ENCODE results near the gene ZFYVE28. TPM values are rescaled to one million over a fixed set of nuclear protein-coding genes. Genes with fewer than 3 reads are reported as not detected.
A peak's percentile ranks its signal among the peaks of the same experiment; 100 is the strongest.

The ZFYVE28 gene
- total RNA-seq, 2 experiments from 2014 or later, result 6.1 to 6.3 TPM

DNA sequence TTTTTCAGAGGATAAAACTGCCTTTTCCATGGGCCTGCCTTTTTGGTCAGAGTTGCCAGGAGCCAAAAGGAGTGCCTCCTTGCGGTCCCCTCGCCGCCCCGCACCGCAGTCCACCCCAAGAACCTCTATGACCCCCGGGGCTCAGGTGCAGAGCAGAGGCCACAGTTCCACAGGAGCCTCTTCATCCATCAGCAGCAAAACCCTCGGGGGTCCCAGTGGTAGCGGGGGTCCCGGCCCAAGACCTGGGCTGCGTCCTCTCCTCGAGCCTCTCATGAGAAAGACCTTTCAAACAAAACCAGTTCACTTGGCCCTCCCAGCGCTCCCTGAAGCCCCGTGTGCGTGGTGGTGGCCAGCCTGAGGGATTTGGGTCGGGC, 16.8 kb downstream of the ZFYVE28 start:
- ChIA-PET POLR2A (interaction anchor here (0.6 to 3.3 kb wide), 3 partner anchors 11 to 160 kb away, joined by 3 to 19 read pairs (median 4); partner anchors contain the start of genes HAUS3 and POLN), CTCF (interaction anchor here (1.8 to 2.1 kb wide), 2 partner anchors 8 to 10 kb away, joined by 6 to 19 read pairs; no protein-coding TSS in a partner anchor)
- ATAC-seq (no peak), DNase-seq (no peak)
- Mint-ChIP-seq H3K9me3 (ENCODE audit: insufficient read depth) (no peaks in the 10 kb centered on the region), H3K27me3 (ENCODE audit: low read depth) (peaks cover 15% of the 10 kb centered on the region), H3K36me3 (ENCODE audit: low read depth) (no peaks in the 10 kb centered on the region), H3K4me1 (ENCODE audit: low read depth) (peaks cover 18% of the 10 kb centered on the region), H3K4me3 (no peak overlapping the region), H3K27ac (no peak overlapping the region)

DNA sequence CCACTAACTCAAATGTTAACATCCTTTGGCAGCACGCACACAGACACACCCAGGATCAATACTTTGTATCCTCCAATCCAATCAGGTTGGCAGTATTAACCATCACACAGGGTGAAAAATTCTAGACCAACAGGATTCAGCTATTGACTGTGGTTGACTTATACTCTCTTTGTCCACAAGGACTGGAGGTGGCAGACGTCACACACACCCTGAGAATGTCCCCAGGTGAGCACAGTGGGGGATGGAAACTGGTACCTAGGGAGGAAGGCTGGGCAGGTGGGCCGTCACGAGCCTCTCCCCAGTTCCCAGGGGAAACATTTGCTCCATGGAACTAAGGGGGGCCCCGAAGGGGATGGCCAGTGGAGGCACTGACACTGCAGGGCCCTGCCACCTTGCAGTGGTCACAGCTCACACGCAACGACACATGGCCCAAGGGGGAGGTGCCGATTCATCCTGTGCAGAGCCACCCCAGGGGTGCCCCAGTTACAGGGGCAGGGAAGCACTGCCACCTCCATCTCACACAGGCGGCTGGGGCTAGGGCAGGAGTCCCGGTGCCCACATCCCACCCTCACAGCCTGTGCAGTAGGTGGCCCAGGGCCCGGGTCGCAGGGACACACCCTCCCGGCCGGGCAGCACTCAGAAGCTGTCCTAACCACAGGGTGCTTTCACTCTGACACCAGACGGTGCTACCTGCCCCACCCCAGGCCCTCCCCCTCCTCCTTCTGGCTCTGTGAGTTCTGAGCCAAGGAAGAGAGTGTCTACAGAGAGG, 17.4 kb downstream of the ZFYVE28 start:
- H3K27me3 Mint-ChIP-seq (ENCODE audit: low read depth), result peaks cover 15% of the 10 kb centered on the region
- ChIA-PET POLR2A (interaction anchor here (3.3 kb wide), 1 partner anchor 11 kb away, joined by 19 read pairs; no protein-coding TSS in a partner anchor), CTCF (interaction anchor here (1.8 kb wide), 1 partner anchor 11 kb away, joined by 19 read pairs; no protein-coding TSS in a partner anchor)
- peaks cover 18% of the 10 kb centered on the region for H3K4me1 Mint-ChIP-seq (ENCODE audit: low read depth)
- DNase-seq (no peak), ATAC-seq (no peak)
- H3K4me3 Mint-ChIP-seq, result no peak overlapping the region
- no peaks in the 10 kb centered on the region for H3K36me3 Mint-ChIP-seq (ENCODE audit: low read depth)
- H3K27ac Mint-ChIP-seq, result no peak overlapping the region
- no peaks in the 10 kb centered on the region for H3K9me3 Mint-ChIP-seq (ENCODE audit: insufficient read depth)

GRCh38 chr4:2399631-2400190, 18.7 kb downstream of the ZFYVE28 start:
- CTCF ChIA-PET, result interaction anchor here (1.3 kb wide), 1 partner anchor 13 kb away, joined by 8 read pairs; no protein-coding TSS in a partner anchor

DNA sequence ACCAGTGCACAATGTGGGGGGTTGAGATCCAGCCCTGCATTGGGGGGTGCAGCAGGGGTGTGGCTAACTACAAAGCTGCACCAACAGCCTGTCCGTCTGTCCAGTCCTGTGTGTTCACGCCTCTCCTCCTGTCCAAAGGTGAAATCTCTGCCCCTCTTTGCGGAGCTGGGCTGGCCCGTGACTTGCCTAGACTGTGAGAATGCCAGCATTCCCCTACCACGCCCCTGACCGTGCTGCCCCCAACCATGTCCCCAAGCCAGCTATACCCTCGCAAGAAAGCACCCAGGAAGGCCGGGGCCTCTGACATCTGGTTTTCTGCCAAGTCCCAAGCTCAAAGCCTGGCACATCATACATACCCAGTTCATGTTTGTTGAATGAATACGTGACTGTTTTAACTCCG, 19.2 kb downstream of the ZFYVE28 start:
- ATAC-seq (no peak), DNase-seq (no peak)
- no peak overlapping the region for H3K27ac Mint-ChIP-seq
- ChIA-PET POLR2A (no interaction called here), CTCF (interaction anchor here (1.3 kb wide), 1 partner anchor 13 kb away, joined by 8 read pairs; no protein-coding TSS in a partner anchor)
- H3K9me3 Mint-ChIP-seq (ENCODE audit: insufficient read depth), result no peaks in the 10 kb centered on the region
- H3K4me3 Mint-ChIP-seq, result no peak overlapping the region
- H3K27me3 Mint-ChIP-seq (ENCODE audit: low read depth), result peaks cover 14% of the 10 kb centered on the region
- peaks cover 25% of the 10 kb centered on the region for H3K4me1 Mint-ChIP-seq (ENCODE audit: low read depth)
- no peaks in the 10 kb centered on the region for H3K36me3 Mint-ChIP-seq (ENCODE audit: low read depth)

More at GRCh38 chr4:2399631-2400190, 18.7 kb downstream of the ZFYVE28 start:
- ATAC-seq (no peak), DNase-seq (no peak)
- Mint-ChIP-seq H3K36me3 (ENCODE audit: low read depth) (no peaks in the 10 kb centered on the region), H3K27ac (no peak overlapping the region), H3K9me3 (ENCODE audit: insufficient read depth) (no peaks in the 10 kb centered on the region), H3K4me3 (no peak overlapping the region), H3K4me1 (ENCODE audit: low read depth) (peaks cover 20% of the 10 kb centered on the region), H3K27me3 (ENCODE audit: low read depth) (peaks cover 15% of the 10 kb centered on the region)
- POLR2A ChIA-PET, result no interaction called here

DNA sequence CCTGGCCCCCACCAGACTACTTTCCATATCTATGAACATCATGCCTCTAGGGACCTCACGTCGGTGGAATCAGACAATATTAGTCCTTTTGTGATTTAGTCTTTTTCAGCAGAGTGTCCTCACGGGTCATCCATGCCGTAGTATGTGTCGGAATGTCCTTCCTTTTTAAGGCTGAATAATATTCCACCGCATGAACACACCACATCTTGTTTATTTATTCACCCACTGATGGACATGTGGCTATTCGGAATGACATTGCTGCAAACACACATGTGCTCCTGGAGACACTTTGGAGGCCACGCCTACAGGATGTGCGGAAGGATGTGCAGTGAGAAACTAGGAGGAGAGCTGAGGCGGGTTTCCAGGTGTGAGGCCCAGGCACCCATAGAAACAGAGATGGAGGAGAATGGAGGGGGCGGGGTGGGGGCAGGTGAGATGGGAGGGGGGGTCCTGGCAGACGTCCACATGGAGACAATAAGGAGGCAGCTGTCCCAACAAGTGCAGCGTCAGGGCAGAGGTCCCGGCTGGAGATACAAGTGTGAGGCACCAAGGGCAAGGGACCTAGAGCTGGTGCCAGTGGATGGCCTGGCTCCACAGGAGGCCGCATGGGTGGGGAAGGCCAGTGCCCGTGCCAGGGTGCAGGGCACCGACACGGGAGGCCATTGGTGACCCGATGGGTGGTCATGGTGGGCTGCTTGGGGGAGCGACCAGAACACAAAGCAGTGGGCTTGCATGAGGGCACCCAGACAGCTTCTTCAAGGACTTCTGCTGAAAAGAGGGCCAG, 20.7 kb downstream of the ZFYVE28 start:
- H3K4me1 Mint-ChIP-seq (ENCODE audit: low read depth), result peaks cover 31% of the 10 kb centered on the region
- POLR2A ChIA-PET, result interaction anchor here (0.6 kb wide), 1 partner anchor 104 kb away, joined by 3 read pairs; no protein-coding TSS in a partner anchor

GRCh38 chr4:2396781-2397368, 21.6 kb downstream of the ZFYVE28 start:
- H3K27ac Mint-ChIP-seq, result no peak overlapping the region
- H3K27me3 Mint-ChIP-seq (ENCODE audit: low read depth), result peaks cover 25% of the 10 kb centered on the region
- CTCF ChIA-PET, result no interaction called here

More for the DNA sequence above, 20.7 kb downstream of the ZFYVE28 start:
- H3K27ac Mint-ChIP-seq, result no peak overlapping the region
- H3K27me3 Mint-ChIP-seq (ENCODE audit: low read depth), result peaks cover 23% of the 10 kb centered on the region
- no peaks in the 10 kb centered on the region for H3K36me3 Mint-ChIP-seq (ENCODE audit: low read depth)
- H3K9me3 Mint-ChIP-seq (ENCODE audit: insufficient read depth), result no peaks in the 10 kb centered on the region
- no peak for DNase-seq
- CTCF ChIA-PET, result interaction anchor here (0.8 kb wide), 1 partner anchor 15 kb away, joined by 3 read pairs; no protein-coding TSS in a partner anchor
- no peak for ATAC-seq
- H3K4me3 Mint-ChIP-seq, result no peak overlapping the region

DNA sequence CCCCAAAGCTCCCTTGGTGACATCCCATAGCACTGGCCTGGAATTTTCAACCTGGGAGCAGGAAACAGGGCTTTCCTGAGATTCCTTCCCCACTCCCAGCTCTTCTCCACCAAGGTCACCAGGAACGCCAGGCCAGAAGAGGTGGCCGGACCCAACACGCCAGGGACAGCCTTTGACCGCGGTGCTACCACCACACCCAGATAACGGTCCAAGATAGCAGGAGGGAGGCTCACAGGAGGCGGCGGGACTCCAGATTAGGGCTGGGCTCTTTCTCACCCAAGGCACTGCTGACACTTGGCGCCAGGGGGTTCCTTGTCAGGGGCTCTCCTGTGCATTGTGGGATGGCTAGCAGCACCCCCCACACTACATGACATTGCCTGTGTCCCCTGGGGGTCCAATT, 22.9 kb downstream of the ZFYVE28 start:
- Mint-ChIP-seq H3K27ac (no peak overlapping the region), H3K36me3 (ENCODE audit: low read depth) (no peaks in the 10 kb centered on the region), H3K27me3 (ENCODE audit: low read depth) (peaks cover 26% of the 10 kb centered on the region), H3K4me3 (no peak overlapping the region), H3K9me3 (ENCODE audit: insufficient read depth) (no peaks in the 10 kb centered on the region), H3K4me1 (ENCODE audit: low read depth) (peaks cover 19% of the 10 kb centered on the region)
- CTCF ChIA-PET, result no interaction called here
- ATAC-seq, result no peak
- DNase-seq, result no peak
- POLR2A ChIA-PET, result no interaction called here

More at GRCh38 chr4:2396781-2397368, 21.6 kb downstream of the ZFYVE28 start:
- Mint-ChIP-seq H3K4me3 (no peak overlapping the region), H3K4me1 (ENCODE audit: low read depth) (peaks cover 22% of the 10 kb centered on the region), H3K36me3 (ENCODE audit: low read depth) (no peaks in the 10 kb centered on the region), H3K9me3 (ENCODE audit: insufficient read depth) (no peaks in the 10 kb centered on the region)
- no peak for DNase-seq
- no peak for ATAC-seq
- POLR2A ChIA-PET, result no interaction called here

DNA sequence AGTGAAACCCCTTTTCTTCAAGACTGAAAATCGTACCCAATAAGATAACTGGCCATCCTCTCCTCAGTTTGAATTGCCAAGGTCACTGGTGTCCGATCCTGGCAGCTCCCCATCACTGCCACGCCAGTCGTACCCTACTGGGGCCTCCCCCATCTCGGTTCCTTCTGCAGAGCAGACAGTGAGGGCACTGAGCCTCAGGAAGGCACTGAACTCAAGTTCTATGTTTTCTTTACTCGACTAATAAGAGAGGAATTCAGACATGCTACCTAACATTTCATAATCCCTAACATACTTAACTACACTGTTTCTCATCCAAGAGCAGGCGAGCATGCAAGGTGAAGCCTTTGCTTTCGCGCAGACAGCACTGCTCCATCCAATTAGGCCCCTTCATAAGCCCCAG, 23.4 kb downstream of the ZFYVE28 start:
- no peak overlapping the region for H3K4me3 Mint-ChIP-seq
- peaks cover 23% of the 10 kb centered on the region for H3K4me1 Mint-ChIP-seq (ENCODE audit: low read depth)
- no peaks in the 10 kb centered on the region for H3K9me3 Mint-ChIP-seq (ENCODE audit: insufficient read depth)
- H3K27me3 Mint-ChIP-seq (ENCODE audit: low read depth), result peaks cover 26% of the 10 kb centered on the region
- ChIA-PET CTCF (no interaction called here), POLR2A (interaction anchor here (0.6 kb wide), 1 partner anchor 290 kb away, joined by 3 read pairs; no protein-coding TSS in a partner anchor)
- ATAC-seq, result no peak
- H3K27ac Mint-ChIP-seq, result no peak overlapping the region
- no peak for DNase-seq
- H3K36me3 Mint-ChIP-seq (ENCODE audit: low read depth), result no peaks in the 10 kb centered on the region

- Mint-ChIP-seq H3K27ac (no peak overlapping the region), H3K4me3 (no peak overlapping the region), H3K9me3 (ENCODE audit: insufficient read depth) (no peaks in the 10 kb centered on the region), H3K27me3 (ENCODE audit: low read depth) (peaks cover 29% of the 10 kb centered on the region), H3K4me1 (ENCODE audit: low read depth) (peaks cover 24% of the 10 kb centered on the region), H3K36me3 (ENCODE audit: low read depth) (no peaks in the 10 kb centered on the region)
- ChIA-PET POLR2A (interaction anchor here (0.6 kb wide), 1 partner anchor 290 kb away, joined by 3 read pairs; no protein-coding TSS in a partner anchor), CTCF (interaction anchor here (1.6 kb wide), 1 partner anchor 18 kb away, joined by 5 read pairs; no protein-coding TSS in a partner anchor)
- DNase-seq (no peak), ATAC-seq (no peak)
Measured at GRCh38 chr4:2394528-2394927, 23.9 kb downstream of the ZFYVE28 start.

DNA sequence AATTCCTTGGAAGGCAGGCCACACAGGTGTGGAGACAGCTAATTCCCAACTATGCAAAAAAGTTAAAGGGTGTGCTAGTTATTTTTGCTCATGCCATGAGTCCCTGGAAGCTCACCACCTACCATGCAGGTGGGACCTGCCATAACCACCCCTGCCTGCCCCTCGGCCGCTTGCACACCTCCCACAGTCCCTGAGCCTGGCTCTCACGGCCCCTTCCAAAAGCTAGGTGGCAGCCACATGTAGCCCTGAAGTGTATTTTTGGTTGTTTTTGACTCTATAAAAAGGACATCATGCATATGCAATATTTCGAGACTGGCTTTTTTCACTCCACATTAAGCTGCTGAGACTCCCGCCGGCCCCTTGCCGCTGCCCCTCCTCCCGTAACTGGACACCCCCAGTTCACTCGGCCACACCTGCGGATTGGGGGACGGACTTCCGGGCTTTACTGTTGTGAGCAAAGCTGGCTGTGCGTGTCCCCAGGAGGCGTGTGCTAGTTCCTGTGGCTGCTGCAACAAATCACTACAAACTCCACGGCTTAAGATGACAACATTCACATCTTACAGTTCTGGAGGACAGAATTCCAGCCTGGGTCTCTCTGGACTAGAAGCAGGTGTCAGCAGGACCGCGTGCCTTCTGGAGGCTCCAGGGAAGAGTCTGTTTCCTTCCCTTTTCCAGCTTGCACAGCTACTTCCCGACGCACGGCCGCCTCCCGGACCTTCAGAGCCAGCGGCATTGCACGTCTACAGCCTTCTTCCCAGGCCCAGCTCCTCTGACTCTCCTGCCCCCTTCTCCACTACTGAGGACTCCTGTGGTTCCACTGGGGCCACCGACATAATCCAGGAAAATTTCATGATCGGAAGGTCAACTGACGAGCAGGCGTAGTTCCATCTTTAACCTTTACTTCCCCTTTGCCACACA, 24.8 kb downstream of the ZFYVE28 start:
- ChIA-PET CTCF (interaction anchor here (1.1 to 1.6 kb wide), 3 partner anchors 9 to 22 kb away, joined by 5 to 6 read pairs (median 5); no protein-coding TSS in a partner anchor), POLR2A (interaction anchor here (0.6 to 1.0 kb wide), 3 partner anchors 19 to 385 kb away, joined by 3 read pairs; partner anchors contain the start of gene NELFA)
- Mint-ChIP-seq H3K4me1 (ENCODE audit: low read depth) (peaks cover 27% of the 10 kb centered on the region), H3K27me3 (ENCODE audit: low read depth) (peaks cover 30% of the 10 kb centered on the region), H3K4me3 (peak overlapping the region; percentile 8), H3K27ac (no peak overlapping the region), H3K9me3 (ENCODE audit: insufficient read depth) (no peaks in the 10 kb centered on the region), H3K36me3 (ENCODE audit: low read depth) (no peaks in the 10 kb centered on the region)
- DNase-seq (peak; percentile 34), ATAC-seq (peak; percentile 62)

Measured in activated CD8-positive, alpha-beta T cell treated with anti-CD3 and anti-CD28 coated beads, Interleukin-2, amount 10 ng/mL, durations not matched to agents 7 days and 5 days (primary cell).